Breast epithelium (tissue), 3 donors: ENCODE data around the gene DNASE1L3.

Source experiments
- POLR2A ChIP-seq: fragments of 450-650 bp; IDR thresholded peaks from one replicate; pipeline ENCODE4 v1.6.1; 2016; ENCODE audit warnings: antibody characterized with exemption, mild to moderate bottlenecking, moderate library complexity
- TF ChIP-seq, protein P1 (sequence below), 3 donors: fragments of 450-650 bp; IDR thresholded peaks; one replicate each; pipeline ENCODE4 v1.5.1; 2016 to 2017; ENCODE audit warnings: antibody characterized with exemption in 3 of 3, mild to moderate bottlenecking in 3 of 3, moderate library complexity in 3 of 3

DNA sequence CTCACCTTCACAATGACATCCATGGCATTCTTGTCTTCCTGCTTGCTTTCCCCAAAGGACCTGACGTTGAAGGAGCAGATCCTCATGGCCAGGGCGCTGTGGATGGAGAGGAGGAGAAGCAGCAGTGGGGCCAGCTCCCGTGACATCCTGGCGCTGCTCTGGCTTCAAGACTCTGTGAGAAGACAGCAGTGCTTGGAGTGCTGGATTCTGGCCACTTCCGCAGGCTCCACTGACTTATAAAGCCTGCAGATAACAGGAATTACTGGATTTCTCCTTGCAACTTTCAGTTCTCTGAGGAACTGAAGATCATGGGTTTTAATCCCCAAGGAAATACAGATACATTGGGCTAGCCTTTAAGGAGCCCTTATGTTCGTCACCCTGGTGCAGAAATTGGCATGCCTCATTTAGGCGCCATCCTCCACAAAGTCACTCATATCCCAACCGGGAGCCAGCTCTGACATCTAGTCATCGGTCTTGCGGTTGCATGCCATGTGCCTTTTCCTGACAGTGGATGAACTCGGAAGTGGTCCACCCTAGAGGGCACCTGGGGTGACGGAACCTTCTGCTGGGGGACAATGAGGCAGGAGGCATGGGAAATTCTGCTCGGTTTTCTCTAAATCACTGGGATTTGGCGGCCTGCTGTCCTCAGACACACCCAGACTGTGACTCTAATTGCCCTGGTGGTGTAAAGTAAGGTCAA is at the start of gene DNASE1L3:
- TF ChIP-seq, protein P1, sequence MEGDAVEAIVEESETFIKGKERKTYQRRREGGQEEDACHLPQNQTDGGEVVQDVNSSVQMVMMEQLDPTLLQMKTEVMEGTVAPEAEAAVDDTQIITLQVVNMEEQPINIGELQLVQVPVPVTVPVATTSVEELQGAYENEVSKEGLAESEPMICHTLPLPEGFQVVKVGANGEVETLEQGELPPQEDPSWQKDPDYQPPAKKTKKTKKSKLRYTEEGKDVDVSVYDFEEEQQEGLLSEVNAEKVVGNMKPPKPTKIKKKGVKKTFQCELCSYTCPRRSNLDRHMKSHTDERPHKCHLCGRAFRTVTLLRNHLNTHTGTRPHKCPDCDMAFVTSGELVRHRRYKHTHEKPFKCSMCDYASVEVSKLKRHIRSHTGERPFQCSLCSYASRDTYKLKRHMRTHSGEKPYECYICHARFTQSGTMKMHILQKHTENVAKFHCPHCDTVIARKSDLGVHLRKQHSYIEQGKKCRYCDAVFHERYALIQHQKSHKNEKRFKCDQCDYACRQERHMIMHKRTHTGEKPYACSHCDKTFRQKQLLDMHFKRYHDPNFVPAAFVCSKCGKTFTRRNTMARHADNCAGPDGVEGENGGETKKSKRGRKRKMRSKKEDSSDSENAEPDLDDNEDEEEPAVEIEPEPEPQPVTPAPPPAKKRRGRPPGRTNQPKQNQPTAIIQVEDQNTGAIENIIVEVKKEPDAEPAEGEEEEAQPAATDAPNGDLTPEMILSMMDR (IDR thresholded peaks at IDR 0.05), result no peak
- no peak for TF ChIP-seq POLR2A
